ENCODE results near the gene PVRIG.

DNA sequence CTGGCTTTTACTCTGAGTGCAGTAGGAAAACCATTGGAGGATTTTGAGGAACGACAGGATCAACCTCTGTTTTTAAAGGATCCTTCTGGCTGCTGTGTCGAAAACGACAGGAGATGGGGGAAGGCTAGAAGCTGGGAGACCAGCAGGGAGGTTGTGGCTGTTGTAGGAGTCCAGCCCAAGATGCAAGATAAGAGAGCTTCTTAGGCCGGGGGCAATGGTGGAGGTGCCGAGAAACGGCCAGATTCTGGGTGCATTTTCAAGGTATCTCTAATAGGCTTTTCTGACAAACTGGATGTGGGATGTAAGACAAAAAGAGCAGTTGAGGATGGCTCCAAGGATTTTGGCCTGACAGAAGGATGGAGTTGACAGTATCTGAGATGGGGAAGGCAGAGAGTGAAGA is 10.3 kb upstream of the PVRIG start:
- TF ChIP-seq BHLHE40 (IDR thresholded peaks at IDR 0.05; ENCODE audit: borderline replicate concordance) (no peak), CTBP1 (IDR thresholded peaks at IDR 0.05; ENCODE audit: borderline replicate concordance) (no peak), TARDBP (IDR thresholded peaks at IDR 0.05) (no peak), SP1 (IDR thresholded peaks at IDR 0.05) (no peak)
